Stimulated activated CD8-positive, alpha-beta memory T cell treated with anti-CD3 and anti-CD28 coated beads, Interleukin-7, amount 100 ng/mL, for 48 hours (primary cell): ENCODE data around the gene NCF4.

Experiments
- DNase-seq, 2 donors: peaks; one replicate each; pipeline ENCODE4 v3.0.0-alpha.2; 2020; ENCODE audit warnings: low read depth in 1 of 2; ENCODE audit errors: extremely low read depth in 1 of 2

The NCF4 gene

DNA sequence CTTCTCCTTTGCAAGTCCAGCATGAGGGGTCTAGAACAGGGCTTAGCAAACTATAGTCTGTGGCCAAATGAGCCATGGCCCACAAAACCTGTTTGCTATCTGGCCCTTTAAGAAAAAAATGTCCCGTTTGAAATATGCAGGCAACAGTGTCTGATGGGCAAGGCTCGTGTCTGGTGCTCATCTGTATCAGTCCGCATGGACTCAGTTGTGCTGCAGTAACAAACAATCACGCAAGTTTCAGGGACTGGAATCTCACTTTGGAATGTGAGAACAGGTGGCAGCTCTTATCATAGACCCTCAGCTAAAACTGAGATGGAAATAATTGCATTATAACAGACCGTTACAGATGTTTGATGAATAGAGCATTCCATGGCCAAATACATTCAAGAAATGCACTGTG, 24.9 kb upstream of the NCF4 start:
- no peak for DNase-seq

DNA sequence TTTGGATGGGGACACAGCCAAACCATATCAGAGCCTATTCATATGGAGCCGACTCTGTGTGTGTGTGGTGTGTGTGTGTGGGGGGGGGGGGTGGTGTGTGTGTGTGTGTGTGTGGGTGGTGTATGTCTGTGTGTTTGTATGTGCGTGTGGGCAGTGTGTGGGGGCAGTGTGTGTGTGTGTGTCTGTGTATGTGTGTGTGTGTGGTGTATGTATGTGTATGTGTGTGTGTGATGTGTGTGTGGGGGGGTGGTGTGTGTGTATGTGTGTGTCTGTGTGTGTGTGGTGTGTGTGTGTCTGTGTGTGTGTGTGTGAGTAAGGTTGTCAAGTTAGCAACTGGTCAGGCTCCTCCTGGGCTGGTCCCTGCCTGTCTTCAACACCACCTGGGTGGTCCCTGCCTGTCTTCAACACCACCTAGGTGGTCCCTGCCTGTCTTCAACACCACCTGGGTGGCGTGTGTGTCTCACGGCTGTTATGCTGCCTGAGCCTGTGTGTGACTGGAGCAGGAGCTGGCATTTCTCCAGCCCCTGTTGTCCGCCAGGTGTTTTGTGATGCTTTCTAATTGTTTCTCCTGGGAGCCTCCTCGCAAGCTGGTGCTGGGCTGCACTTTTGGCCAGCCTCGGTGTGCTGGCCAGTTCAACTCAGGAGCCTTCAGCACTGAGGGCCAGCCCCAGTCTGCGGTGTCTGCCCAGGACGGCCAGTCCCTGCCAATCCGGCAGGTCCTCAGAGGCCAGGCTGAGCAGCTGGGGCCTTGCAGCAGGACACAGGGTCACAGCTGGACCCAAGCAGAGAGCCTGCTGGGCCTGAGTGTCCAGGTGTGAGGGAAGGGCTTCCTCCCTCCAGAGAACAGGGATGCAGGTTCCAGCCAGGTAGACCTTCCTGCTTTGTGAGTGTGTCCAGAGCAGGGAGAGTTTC, 22.4 kb upstream of the NCF4 start:
- DNase-seq: no peak

DNA sequence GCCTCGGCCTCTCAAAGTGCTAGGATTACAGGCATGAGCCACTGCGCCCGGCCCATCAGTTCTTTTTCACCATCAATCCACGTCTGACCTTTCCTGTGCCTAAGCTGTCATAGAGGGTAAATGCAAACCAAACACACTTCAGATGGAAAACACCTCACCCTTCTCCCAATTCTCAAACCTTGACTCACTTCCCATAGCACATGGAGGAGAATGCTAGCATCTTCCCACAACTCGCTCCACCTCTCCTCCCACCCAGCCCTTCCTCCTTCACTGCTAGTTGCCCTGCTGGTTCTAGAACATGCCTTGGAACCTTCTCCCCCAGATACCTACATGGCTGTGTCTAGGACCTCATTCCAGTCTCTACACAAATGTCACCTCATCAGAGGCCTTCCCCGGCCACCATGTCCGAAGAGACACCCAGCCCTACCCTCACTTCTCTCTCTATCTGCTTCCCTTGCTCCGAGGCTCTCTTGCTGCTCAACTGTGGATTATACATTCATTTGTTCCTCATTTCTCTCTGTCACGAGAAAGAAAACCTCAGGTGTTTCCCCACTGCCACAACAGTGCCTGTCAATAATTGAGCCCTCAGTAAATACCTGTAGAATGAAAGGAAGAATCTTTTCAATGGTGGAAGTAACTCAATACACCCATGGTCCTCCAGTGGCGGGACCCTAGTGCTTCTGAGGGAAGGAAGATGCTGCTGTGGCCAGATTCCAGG, 21.3 kb upstream of the NCF4 start:
- DNase-seq: no peak

DNA sequence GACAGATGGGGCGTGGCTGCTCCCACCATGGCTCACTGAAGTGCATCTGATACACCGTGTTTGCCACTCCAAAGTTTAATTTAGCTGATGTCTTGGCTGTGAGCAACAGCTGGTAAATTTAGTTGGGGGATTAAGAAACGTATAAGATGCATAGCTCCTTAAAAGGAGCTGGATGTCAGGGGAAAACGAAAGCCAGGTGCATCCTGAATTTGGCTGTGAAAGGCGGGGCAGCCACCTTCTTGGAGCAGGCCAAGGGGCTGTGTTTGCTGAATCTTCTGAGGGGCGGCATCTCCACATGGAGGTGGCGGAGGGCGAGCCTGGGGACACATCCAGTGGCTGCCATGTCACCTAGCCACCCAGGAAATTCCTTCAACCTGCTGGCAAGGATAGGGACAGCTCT, 20.7 kb upstream of the NCF4 start:
- no peak for DNase-seq

DNA sequence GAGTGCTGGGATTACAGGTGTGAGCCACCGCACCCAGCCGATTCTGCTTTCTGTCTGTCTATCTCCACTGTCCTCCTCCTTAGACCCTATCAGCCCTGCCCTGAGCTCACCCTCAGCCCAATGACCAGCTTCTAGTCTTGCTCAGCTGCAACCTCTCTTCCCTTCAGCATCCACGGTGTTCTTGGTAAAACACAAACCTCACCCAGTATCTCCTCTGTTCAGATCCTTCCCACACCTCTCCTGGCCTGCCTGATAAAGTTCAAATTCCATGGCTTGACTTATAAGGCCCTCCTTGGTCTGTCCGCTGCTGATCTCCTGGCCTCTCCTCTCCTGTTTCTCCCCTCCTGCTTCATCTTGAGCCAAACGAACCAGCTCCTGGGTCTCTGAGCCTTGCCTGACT, 14.5 kb upstream of the NCF4 start:
- DNase-seq: no peak

DNA sequence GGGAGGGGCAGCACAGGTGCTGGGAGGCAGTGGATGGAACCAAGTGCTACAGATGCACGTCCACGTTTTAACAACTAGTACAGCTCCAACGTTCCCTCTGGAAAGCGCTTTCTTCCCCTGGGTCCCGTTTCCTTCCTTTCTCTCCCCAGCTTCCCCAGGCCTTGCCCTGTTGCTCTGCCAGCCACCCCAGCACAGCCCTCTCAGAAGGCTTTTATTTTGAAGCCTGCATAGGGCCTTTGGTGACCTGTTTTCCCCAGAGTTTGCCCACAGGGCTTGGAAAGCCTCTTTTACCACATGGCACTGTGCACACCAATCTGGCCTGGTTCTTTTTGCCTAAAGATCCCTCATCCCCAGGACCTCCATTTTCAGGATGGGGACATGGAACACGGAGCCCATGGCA, 13.9 kb upstream of the NCF4 start:
- DNase-seq: no peak

DNA sequence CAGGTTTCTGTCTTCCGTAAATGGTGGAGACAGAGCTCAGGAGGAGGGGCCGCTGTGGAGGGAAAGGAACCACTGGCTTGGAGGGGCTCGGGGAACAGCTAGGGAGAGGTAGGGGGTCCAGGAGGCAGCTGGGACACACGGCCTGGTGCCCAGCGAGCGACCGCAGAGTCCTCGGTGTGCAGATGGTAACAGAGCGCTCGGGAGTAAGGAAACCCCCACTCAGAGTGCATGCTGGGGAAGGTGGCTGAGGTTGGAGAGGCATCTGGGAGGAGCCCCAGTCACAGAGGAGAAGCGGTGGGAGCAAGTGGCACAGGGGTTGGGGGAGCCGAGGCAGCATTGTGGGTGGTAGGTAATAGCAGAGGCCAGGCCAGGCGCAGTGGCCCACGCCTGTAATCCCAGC, 10.8 kb upstream of the NCF4 start:
- no peak for DNase-seq

DNA sequence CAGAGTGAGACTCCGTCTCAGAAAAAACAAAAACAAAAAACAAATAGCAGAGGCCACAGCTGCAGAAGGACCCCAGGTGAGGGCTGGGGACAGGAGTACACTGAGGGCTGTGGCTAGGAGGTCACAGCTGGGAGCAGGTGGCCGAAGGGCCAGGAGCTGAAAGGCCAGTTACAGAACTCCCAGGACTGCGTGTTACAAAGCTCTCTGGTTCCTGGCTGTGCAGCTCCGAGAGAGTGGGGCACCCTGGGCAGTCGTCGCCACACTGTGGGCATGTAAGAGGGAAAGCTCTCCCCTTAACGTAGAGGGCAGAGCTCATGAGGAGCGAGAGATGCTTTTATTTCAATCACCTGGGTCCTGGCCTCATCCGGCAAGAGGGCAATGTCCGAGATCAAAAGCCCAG, 10.1 kb upstream of the NCF4 start:
- no peak for DNase-seq

DNA sequence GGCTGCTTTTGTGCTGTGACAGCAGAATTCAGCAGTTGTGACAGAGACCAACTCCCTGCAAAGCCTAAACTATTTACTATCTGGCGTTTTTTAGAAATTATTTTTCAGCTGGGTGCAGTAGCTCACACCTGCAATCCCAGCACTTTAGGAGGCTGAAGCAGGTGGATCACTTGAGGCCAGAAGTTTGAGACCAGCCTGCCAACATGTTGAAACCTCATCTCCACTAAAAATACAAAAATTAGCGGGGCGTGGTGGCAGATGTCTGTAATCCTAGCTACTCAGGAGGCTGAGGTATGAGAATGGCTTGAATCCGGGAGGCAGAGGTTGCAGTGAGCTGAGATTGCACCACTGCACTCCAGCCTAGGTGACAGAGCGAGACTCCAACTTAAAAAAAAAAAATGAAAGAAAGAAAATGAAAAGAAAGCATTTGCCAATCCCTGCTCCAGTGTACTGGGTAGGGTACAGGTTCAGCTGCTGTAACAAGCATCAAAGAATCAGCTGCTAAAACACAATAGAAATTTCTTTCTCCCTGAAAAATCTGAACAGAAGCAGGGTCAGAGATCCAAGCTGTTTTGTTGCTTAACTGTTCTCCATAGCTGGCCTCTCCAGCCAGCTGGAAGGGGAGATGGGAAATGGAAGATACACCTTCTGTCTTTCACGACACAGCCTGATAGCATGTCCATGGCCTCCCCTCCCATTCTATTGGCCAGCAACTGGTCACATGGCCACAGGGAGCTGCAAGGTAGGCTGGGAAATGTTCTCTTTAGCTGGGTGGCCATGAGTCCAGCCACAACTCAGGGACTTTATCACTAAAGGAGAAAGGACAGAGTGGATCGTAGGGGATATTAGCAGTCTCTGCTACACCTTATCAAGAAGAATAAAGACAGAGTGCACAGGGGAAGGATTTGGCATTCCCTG, 8.5 kb upstream of the NCF4 start:
- DNase-seq: no peak

DNA sequence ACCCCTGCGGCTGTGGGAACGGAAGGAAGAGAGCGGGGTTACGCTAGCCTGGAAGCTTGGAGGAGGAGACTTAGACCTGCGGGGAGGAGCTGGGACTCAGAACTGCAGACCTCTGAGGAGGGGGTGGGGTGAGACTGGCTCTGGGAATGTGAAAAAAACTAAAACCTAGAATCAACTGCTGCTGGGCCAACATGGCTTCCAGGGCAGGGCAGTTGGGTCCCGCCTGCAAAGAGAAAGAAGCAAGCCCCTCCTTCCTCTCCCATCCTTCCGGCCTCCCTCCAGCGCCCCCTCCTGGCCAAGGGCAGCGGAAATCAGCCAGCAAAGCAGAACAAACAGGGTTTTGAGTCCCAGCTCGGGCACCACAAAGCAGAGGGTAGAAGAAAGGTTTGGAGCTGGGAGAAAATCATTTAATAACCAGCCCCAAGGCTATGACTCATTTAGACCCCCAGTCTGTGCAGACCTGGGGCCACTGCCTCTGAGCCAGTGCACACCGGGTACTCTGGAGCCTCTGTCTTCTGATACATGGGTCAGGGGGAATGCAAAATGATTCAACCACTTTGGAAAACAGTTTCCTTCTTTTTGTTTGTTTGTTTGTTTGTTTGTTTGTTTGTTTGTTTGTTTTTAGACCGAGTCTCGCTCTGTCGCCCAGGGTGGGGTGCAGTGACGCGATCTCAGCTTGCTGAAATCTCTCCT, 7.3 kb upstream of the NCF4 start:
- DNase-seq: peak; percentile 73 to 88

DNA sequence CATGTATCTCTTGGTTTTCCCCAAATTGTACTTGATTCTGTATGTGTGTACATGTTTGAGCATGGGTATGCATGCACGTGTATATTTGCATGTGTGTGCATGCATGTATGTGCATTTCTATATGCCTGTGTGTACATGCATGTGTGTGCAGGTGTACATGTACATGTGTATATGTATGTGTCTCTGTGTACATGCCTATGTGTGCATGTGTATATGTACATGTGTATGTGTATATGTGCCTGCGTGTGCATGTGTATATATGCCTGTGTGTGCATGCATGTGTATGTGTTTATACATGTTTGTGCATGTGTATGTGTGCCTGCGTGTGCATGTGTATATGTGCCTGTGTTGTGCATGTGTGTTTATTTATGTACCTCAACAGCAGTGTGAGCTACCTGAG, 5.3 kb upstream of the NCF4 start:
- DNase-seq: no peak

DNA sequence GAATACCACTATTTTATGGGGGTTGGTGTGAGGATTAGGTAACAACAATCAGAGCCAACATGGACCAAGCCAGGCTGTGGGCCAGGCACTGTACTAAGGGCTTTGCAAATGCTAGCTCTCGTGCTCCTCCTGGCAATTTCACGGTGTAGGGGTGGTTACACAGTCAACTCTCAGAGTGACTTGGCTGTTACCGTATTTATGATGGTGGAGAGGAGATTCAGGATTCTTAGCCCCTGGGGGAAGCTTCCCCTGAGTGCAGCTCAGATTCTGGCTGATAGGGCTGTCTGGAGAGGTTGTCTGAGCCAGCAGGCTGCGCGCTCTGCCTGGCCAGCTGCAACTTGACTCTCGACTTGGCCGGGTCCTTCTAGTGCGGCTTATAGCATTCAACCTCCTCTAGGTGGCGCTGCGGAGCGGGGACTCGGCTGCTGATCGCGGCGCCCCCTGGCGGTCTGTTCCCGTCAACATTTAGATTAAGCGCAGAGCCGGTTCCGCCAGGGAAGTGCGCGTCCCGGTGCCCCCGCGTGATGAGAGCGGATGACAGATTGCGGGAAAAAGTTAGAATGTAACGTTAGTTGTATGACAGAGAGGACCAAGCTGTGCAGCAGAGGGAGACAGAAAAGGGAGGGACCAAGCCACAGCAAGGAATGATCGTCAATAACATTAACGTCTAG, 4.5 kb upstream of the NCF4 start:
- DNase-seq: peak; percentile 75 to 77

DNA sequence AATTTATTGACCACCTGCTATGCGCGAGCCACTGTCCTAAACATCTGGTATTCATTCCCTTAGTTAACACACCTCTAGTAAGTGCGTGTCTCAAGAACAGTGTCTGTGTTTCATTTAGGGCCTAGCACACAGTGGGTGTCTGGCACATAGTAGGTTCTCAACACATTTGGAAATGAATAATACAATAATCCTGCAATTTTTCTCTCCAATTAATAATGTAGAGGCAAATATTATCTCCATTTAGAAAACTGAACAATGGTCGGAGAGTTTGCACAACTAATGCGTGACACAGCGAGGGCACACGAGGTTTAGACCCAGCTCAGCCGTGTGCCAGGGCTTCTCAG, 4.0 kb upstream of the NCF4 start:
- DNase-seq: no peak

DNA sequence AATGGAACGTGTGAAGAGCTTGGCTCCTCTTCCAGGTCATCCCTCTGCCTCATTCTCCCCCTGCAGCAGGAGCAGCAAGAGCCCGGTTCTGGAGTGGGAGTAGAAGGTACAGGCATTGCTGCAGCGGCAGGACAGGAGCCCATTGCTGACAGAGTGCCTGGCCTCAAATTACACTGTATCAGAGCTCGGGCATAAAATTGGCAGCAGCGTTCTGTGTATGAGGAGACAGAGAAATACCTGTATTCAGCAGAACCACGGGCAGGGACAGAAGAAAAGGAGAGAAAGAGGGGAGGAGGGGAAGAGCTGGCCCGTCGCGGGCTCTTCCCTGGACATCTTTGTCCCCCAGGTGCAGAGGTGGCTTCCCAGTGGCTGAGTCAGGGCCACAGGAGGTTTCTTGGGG, 2.6 kb upstream of the NCF4 start:
- no peak for DNase-seq

DNA sequence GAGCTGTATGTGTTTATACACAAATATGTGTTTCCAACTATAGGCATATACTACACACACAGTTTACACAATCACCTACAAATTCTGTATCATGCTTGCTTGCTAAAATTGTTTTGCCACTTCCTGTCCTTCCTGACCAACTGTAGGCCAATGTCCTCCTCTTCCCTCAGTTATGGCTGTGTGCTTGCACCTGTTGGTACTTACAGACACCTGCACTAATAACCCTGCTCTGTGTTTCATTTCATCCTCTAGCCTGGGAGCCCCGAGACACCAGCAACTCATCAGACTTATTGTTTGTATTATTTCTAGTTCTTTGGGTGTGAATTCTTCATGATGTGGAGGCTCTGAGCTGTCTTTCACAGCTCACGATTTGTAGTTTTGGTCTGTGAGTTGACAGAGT, 1.8 kb upstream of the NCF4 start:
- DNase-seq: no peak

DNA sequence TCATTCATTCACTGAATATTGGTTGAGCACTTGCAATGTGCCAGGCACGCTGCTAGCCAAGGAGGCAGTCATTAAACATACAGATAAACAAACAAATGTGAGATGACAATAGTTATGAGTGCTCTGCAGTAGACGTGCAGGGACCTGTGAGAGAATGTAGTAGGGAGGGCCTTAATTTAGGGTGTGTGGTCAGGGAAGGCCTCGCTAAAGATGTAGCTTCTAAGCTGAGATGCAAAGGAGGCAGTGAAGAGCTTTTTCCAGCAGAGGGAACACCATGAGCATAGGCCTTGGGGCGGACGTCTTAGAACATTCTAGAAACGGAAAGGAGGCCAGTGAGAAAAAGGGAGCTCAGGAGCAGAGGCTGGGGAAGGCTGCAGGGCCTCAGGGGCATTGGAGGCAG, 789 bp upstream of the NCF4 start:
- no peak for DNase-seq

DNA sequence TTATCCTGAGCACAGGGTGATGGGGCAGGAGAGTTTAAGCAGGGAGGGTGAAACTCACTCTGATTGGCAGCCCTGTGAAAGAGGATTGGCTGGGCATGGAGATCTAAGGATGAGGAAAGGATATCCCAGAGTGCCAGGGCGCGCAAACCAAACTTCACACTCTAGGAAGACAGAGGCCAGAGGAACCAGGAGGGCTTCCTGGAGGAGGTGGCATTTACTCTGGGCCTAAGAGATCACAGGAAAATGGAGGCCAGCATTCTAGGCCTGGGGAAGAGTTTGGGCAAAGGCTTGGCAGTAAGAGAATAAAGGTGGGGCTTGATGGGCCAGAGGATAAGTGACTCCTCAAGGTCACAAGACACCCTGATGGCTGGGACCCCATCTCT, 377 bp upstream of the NCF4 start:
- no peak for DNase-seq

DNA sequence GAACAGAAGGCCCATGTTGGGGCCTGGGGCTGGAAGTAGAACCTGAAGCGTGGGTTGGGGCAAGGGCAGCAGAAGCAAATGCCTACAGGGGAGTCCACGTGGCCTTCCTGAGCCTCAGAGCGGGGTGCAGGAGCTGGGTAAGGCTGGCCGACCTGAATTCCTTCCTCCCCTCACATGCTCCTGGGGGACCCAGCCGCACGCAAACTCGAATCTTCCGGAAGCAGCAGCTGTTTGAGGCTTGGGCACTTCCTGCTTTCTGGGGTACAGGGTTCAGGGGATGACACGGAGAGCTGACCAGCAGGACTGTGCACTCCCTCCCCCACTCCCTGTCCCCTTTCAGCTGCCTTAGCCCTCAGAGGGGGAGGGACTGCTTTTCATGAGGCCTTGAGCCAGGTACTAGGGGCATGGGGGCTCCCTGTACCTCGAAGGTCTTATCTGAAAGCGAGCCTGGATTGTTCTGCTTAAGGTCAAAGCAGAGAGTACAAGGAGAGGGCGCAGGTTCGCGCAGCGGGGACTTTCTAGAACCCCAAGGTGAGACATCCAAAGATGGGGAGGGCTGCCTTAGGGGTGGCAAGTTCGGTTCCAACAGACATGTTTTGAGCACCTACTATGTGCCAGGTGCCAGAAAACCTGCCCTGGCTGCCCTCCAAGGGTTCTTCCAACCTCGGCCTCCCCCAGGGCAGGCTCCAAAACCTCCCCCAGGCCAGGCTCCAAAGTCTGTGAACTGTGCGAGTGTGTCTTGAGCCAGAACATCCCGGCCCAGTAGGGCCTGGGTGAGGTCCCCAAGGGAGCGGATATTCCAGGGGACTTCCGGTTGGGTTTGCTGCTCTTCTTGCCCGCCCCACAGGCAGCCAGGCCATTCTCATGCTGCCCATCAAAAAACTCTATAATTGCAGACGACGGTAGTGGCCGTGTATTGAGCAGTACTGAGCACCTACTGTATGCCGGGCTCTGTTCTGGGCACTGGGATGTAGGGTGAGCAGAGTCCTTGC, 1.7 kb downstream of the NCF4 start:
- no peak for DNase-seq

DNA sequence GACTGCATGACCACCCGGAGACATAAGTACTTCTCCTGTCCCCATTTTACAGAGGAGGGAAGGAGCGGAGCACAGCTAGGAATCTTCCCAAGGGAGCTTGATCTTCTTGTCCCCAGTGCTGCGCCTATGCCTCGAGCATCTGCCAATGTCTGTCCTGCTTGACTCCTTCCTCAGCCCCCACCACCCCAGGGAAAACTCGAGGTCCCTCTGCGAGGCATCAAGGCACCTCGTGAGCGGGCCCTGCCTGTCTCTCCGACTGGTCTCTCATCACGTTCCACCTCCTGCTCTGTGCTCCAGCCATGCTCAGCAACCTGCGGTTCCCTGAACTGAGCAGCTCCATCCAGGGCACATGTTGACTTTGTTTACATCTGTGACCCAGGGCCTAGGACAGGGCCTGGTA, 2.5 kb downstream of the NCF4 start:
- no peak for DNase-seq
